Loucy (cell line): ENCODE measurements around the gene PAPPA2.

ENCODE experiments used
- CTCF ChIP-seq: fragments of 200-600 bp; sonication (generic); conservative IDR thresholded peaks from 2 replicates; pipeline ENCODE4 v1.5.1; 2014; ENCODE audit warnings: mild to moderate bottlenecking, antibody characterized with exemption, low read length
- EZH2phosphoT487 ChIP-seq: fragments of 200-600 bp; IDR thresholded peaks from 2 replicates; pipeline ENCODE4 v1.6.1; 2018; ENCODE audit warnings: antibody characterized with exemption, mild to moderate bottlenecking, moderate library complexity, borderline replicate concordance

- TF ChIP-seq CTCF, result no peak
- no peak for TF ChIP-seq EZH2phosphoT487
Measured at GRCh38 chr1:176533020-176533419, 70.0 kb downstream of the PAPPA2 start.
